Ovary (tissue), 3 donors: ENCODE measurements around the gene KCNAB1.

ENCODE experiments used
- EP300 ChIP-seq: sonication (generic); formaldehyde crosslinking; IDR thresholded peaks from one replicate; pipeline ENCODE4 v1.6.1; 2017; ENCODE audit warnings: antibody characterized with exemption
- POLR2A ChIP-seq: fragments of 450-650 bp; IDR thresholded peaks from one replicate; pipeline ENCODE4 v1.6.1; 2017; ENCODE audit warnings: antibody characterized with exemption, mild to moderate bottlenecking, moderate library complexity
- TF ChIP-seq, protein P1 (sequence below), 3 donors: fragments of 450-650 bp in 2 of 3; fragments of 200-600 bp in 1 of 3; IDR thresholded peaks; one replicate each; pipeline versions ENCODE4 v1.5.1 to v1.8.0; 2016 to 2022; ENCODE audit warnings: antibody characterized with exemption in 3 of 3, mild to moderate bottlenecking in 1 of 3
- donor health status: DM: no; HTN: no; CAD: no.

DNA sequence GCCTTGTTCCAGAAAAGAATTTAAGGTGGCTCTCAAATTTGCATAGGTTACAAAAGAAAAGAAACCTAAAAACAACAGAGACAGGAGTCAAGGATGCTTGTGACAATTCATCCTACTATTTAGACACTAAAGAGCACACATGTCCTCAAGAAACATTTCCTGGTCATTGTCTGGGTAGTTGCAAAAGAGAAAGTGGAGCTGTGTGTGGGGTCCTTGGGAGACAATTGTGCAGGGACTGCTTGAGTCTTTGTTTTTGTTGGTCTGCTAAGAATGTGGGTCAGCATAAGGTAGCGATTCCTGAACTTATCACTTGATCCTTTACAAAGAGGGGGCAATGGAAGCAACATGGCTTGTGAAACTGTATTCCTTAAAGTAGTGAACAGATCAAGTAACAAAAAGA, 185.3 kb downstream of the KCNAB1 start:
- TF ChIP-seq, protein P1, sequence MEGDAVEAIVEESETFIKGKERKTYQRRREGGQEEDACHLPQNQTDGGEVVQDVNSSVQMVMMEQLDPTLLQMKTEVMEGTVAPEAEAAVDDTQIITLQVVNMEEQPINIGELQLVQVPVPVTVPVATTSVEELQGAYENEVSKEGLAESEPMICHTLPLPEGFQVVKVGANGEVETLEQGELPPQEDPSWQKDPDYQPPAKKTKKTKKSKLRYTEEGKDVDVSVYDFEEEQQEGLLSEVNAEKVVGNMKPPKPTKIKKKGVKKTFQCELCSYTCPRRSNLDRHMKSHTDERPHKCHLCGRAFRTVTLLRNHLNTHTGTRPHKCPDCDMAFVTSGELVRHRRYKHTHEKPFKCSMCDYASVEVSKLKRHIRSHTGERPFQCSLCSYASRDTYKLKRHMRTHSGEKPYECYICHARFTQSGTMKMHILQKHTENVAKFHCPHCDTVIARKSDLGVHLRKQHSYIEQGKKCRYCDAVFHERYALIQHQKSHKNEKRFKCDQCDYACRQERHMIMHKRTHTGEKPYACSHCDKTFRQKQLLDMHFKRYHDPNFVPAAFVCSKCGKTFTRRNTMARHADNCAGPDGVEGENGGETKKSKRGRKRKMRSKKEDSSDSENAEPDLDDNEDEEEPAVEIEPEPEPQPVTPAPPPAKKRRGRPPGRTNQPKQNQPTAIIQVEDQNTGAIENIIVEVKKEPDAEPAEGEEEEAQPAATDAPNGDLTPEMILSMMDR (IDR thresholded peaks at IDR 0.05) = no peak
- TF ChIP-seq POLR2A = no peak
- no peak for TF ChIP-seq EP300
